GM18873 (cell line): Measurements from ENCODE around the gene PNO1.
A peak's percentile ranks its signal among the peaks of the same experiment; 100 is the strongest.
"Not testable (repeated sequence)": the region's sequence is repeated elsewhere in the genome, so short reads cannot be mapped to it uniquely, and the experiment has no call there.

Source experiments
- ATAC-seq: cut with Tn5 transposase; IDR thresholded peaks from one replicate; pipeline ENCODE4 v1.9.1; 2021; ENCODE audit warnings: mild to moderate bottlenecking, moderate library complexity, moderate number of reproducible peaks; ENCODE audit not compliant: unreplicated experiment, low FRiP score

PNO1 gene

DNA sequence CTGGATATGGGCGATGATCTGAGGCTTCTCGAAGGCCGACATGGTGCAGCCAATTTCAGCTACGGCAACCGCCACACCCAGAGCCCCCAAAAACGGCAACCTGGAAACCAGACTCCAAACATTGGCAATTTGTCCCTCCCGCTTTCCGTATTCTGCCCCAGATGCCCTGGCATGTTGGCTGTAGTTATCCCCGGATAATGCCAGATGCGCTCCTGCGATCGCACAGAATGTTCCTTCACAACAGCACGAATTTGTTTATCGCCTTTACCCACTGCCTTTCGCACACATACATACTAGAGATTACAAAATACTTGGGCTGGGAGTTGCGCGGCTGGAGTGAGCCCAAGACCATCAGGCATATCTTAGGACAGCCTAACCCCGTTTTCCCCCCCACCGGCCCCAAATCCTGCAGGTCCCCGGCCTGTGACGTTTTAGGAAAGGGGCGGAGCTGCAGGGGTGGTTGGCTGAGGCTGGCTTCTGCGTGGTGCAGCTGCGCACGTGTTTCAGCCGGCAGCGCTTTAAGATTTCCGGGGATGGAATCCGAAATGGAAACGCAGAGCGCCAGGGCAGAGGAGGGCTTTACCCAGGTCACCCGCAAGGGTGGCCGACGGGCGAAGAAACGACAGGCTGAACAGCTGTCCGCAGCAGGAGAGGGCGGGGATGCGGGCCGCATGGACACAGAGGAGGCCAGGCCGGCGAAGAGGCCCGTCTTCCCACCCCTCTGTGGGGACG, at the start of gene PNO1:
PNO1 (plus strand) TSS at position 487 of the 732 bp plus-strand sequence; CDS start at position 534, 47 bp downstream.
- peak; percentile 75 for ATAC-seq

DNA sequence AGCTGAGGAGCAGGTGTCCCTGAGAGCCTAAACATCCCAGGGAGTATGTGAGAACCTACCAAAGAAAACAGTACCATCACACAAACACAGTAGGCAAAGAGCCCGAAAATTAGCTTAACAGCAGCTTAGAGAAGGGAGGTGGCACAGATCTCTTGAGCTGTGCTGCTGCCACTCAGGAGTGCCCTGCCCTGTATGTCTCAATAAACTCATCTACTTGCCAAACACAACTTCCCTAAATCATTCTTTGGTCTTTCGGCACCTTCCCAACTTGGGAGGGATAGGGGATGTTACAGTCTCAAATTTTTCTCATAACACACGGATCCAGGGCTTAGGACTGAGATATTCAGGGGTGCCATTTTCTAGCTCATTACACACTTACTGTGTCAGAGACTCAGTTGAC, 49.6 kb upstream of the PNO1 start:
- no peak for ATAC-seq

DNA sequence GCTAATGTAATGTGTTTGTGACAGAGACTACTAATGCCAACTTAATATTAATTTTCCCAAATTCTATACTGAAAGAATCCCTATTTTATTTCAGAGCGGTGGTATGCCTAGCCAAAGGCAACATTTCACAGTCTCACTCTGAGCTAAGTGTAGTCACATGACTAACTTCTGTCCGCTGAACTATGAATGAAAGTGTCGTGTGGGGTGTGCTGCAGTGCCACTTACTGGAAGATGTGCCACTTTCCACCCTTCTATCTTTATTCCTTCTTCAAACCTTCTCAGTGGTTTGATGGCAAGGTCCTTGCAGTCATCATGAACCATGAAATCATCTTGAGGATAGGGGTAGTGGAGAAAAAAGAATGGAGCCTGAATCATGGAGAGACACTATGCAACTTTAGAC, 47.6 kb upstream of the PNO1 start:
- peak; percentile 72 for ATAC-seq

DNA sequence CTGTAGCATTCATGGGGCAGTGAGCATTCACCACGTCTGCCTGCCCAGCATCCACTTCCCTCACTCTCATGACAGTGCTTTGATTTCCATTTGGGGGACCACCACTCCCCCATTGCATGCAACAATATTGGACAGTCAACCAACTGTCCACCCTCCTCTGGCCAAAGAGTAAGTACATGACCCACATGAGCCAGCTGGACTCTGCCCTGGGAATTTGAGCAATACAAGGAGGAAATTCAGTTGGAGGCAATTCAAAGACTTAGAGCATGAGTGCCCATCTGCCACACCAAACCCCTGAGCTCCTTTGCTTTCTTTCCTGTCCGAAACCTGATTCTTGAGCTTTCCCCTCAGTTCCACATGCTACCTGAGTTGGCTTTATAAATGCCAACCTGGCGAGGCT, 41.7 kb upstream of the PNO1 start:
- no peak for ATAC-seq

DNA sequence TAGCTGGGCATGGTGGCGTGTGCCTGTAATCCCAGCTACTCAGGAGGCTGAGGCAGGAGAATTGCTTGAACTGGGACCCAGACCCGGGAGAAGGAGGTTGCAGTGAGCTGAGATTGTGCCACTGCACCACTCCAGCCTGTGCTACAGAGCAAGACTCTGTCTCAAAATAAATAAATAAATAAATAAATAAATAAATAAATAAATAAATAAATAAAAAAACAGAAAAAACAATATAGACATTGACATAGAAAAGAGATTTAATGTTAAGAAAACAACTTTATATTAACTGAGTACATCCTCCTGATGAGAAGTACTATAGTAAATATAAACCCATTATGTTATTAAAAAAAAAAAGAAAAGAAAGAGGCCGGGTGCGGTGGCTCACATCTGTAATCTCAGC, 39.8 kb upstream of the PNO1 start:
- ATAC-seq = not testable (repeated sequence)

DNA sequence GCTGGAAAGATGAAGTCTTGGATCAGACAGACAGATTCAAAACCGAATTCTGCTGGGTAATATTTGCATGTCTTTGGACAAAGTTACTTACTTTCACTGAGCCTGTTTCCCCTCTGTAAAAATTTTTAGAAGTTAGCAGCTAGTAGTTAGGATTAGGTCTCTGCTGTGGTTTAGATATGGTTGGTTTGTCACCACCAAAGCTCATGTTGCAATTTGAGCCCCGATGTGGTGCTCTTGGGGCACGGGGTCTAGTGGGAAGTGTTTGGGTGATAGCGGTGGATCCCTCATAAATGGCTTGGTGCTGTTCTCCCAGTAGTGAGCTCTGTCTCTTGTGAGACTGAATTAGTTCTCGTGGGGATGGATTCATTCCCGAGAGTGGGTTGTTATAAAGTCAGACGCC, 38.9 kb upstream of the PNO1 start:
- no peak for ATAC-seq

DNA sequence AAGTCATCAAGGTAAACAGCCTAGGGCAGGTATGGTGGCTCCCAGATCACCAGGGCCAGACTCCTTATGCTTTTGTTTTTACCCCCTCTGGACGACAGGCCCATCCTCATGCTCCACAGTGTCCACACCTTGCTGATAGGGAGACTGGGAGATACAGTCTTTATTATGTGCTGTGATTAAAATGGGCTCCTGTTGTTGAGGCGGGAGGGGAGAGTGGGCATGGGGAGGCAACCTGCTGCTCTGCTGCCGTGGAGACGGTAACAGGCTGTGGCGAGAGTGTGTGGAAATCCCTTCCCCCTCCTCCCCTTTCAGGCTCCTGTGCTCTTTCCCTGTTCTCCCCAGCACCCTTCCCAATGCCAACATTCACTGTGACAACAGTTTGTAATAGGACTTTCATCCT, 38.2 kb upstream of the PNO1 start:
- no peak for ATAC-seq

DNA sequence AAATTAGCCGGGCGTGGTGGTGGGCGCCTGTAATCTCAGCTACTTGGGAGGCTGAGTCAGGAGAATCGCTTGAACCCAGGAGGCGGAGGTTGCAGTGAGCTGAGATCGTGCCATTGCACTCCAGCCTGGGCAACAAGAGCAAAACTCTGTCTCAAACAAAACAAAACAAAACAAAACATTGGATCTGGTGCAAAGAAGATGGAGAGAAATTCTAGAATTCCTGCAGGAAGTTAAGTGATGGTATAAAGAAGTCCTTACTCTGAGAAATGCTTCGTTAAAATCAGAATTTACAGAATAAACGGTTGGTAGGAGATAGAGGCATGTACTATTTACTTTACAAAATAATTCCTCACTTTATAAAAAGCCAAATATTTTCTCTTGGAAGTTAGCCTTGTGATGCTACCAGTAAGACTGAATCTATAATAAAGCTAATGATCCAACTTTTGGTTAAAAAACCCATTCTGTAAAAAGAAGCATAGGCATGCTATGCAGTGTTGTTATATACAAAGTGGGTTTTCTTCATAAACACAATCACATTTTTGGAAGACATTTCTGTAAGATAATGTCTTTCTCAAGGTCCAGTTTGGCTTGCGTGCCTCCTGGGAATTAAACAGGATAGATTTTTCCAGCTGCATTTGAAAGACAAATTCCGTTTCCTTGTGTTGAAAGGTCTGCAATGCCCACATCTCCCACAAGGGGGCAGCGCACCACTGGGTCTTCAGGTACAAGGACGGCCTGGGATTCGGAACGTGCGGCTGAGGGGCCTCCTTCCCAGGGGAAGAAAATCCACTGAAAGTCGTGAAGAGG, 35.6 kb upstream of the PNO1 start:
- ATAC-seq = no peak

DNA sequence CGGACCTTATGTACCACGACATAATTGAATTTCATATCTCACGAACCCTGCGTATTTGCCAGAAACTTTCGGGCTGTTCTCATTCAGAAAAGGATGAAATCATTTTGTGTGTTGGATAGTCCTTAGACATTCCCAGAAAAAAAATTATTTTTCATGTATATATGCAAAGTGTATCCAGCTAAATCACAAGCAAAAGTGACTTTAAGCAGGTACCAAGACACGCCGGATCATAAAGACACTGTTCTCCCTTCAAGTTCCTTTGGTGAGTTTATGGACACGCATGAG, 35.1 kb upstream of the PNO1 start:
- no peak for ATAC-seq

DNA sequence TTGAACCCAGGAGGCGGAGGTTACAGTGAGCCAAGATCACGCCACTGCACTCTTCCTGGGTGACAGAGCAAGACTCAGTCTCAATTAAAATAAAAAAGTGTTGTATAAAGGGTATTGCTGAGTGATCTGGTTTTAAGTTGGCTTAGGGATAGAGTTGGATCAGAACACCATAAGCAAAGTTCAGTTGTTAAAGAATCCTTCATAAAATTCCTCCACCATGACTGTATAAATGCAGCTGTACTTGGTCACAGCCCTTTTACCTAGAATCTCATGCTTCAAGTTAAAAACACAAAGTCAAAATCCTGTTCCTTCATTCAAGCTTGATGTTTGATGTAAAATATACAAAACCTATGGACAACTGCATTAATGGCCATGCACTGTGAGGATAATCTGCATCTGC, 33.4 kb upstream of the PNO1 start:
- ATAC-seq = no peak

DNA sequence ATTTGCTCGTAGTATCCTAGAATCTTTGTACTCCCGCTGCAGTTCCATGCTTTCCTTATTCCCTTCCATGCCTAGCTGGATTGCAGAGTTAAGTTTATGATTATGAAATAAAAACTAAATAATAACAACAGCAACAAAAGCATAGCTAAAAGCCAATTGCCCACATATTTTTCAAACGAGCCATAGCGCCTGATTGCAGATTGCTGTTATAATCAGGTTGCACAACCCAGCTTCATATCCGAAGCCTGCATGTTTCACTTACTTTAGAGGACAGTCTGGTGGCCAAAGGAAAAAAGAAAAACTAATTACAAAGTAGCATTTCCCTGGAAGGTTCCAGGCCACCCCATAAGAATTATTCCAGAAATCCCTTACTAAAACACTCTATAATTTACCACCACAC, 31.9 kb upstream of the PNO1 start:
- no peak for ATAC-seq

DNA sequence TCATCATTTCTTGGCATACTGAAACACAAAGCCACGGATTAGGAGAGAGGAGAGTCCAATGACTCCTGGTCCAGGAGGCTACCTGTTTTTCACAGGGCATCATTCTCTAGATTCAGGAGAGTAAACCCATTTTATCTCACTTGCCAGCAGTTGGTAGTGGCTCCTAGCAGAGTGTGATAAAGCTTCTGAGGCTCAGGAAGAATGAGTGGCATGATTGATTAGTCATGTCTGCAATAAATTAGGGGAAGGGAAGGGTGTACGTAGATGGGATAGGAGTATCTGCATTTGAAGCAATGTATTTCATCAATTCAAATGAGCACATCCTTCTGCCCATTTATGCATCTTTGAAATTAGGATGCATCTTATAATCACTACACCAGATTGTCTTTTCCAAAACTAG, 31.1 kb upstream of the PNO1 start:
- ATAC-seq = no peak

DNA sequence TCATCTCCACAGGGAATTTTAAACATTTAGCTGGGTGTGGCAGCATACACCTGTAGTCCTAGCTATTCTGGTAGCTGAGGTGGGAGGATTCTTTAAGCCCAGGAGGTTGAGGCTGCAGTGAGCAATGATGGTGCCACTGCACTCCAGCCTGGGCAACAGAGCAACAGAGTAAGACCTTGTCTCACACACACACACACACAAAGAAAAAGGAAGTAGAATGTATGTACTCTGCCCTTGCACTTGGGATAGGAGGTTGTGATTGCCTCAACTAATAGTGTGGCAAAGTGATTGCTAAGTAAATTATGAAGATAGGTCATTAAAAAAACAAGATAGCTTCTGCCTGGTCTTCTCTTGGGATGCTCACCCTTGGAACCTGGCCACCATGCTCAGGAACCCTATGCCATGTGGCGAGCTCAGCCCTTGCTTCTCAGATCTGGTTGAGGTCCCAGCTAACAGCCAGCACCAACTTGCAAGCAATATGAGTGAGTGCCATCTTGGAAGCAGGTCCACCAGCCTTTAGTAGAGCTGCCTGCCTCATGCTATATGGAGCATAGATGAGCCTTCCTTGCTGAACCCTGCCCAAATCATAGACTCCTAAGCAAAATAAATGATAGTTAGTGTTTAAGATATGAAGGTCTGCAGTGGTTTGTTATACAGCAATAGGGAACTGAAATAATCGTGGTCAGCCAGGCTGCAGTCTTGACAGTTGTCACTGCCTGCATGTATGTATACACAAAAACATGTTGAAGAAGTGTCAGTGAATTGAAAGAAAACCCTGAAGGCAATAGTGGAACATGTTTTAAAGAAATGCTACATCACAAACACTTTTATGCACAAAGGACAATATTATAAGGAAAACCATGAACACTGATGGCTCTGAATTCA, 30.1 kb upstream of the PNO1 start:
- peak; percentile 56 for ATAC-seq

DNA sequence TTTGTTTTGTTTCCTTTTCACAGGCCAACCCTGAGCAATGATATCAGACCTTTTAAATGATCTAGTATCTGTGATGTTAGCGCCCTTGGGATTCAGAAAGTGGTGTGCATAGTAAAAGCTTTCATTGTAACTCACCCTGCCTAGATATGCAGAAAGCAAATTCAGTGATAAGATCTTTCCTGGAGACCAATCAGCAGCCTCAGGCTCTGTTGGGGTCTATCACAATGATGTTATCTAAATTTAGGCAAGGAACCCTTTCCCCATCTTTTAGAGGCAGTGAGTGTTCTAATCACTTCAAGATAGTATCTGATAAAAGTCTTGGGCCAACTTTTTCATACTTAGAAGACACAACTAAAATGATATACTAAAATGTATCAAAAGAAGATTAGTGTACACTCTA, 23.6 kb upstream of the PNO1 start:
- ATAC-seq = no peak

DNA sequence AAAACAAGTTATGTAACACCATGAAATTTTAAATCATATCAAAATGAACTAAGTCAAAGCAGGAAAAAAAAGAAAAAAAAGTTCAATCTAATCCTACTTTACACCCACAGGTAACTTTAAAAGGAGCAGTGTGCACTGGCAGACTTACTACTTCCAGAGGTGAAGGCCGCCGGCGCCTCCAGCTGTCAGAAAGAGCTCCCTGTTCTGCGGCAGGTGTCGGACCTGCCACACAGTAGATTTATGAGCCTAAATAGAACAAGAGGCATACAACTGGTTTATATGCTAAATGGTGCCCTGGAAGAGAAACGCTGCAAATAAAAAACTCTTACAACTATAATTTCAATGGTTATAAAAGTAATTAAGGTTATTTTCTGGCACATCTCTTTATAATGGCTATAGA, 23.1 kb upstream of the PNO1 start:
- ATAC-seq = no peak

DNA sequence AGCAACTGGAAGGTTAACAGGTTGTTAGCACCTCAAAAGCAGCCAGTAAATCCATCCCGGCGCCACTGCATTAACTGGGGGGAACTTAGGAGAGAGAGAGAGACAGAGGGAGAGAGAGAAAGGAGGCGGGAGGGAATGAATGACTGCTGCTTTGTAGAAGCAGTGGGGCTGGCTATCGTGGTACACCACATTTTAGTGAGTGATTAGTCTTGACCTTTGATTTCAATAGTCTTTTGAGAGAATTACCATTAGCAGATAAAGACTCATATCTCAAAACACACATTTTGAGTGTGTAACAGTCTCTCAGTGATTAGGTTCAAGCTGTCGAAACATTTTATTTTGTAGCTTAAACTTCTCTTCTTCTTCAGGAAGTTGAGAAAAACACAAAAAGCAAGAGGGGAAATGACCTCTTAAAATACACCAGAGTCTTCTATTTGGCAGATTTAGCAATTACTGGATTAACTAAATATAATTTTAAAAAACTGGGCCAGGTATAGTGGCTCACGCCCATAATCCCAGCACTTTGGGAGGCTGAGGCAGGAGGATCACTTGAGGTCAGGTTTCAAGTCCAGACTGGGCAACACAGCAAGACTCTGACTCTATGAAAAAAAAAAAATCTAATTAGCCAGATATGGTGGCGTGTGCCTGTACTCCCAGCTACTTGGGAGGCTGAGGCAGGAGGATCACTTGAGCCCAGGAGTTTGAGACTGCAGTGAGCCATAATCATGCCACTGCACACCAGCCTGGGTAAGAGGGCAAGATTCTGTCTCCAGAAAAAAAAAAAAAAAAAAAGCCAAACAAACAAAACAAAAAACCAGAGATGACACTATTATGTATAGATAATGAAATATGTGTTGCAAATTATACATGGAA, 22.0 kb upstream of the PNO1 start:
- ATAC-seq = no peak

DNA sequence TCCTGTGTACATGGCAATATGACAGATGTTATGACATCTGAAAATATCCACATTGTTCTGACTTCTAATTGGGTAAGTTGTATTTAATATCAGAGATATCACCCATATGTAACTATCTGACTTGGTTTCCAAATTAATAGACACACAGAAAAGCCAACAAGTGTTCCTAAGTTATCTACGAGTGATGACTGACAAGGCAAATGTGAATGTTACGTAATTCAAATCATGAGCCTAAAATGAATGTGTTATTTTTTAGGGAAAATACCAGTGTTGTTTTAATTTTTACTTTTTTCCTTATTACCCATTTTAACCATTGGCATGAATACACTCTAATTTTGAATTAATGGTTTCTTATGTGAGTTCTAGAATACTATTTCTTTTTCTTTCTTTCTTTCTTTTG, 15.8 kb upstream of the PNO1 start:
- ATAC-seq = no peak

DNA sequence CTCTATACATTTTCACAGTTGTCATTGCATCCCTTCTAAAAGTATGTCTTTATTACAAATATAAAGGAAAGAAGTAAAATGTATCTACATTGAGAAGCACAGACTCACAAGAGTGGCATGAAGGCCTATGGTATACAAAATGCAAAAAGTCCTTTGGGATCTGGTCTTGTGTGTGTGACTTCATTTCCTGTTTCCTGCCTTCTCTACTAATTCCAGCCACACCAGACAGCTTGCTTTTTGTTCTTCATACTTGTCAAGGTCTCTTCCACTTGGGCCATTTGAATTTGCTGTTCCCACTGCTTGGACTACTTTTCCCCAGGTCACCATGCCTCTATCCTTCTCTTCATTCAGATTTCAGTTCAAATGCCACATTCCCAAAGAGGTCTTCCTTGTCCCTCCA, 6.7 kb upstream of the PNO1 start:
- no peak for ATAC-seq

DNA sequence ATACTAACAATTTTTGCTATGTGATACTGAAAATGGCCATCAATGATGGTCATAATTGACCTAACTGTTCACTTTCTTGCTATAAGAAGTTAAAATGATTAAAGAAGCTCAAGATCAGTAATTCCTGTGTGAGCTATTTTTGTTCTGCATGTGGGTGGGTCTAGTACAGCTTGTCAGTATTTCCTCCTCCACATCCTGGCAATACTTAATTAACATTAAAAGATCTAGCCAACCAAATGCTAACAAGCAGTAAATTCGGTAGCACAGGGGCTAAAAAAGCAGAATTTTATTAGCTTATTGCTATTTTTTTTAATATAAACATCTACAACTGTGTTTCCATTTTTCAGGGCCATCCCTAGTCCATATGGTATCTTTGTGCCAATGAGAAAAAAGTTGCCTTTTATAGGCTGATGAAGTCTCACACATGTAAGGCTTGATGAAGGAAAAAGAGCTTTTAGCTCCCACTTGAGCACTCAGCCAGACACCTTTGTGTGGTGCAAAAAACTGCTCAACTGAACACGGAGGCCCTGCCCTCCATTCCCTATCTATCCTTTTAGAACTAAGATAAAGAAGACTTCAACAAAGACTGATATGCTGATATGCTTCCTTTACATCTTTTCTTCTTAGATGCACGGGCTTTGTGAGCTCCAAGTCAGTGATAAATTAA, 4.9 kb upstream of the PNO1 start:
- no peak for ATAC-seq

DNA sequence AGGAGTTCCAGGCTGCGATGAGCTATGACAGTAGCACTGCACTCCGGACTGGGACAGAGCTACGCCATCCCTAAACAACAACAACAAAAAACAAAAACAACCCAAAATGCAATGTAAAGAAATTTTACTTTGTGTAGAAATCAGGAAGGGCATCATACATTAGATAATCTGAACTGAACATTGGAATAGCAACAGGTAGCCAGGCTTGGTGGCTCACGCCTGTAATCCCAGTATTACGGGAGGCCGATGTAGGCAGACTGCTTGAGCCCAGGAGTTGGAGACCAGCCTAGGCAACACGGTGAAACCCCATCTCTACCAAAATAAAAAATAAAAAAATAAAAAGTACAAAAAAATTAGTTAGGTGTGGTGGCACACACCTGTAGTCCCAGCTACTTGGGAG, 2.1 kb upstream of the PNO1 start:
- no peak for ATAC-seq
